SK-N-SH treated with all-trans-retinoic acid at 6 μM for 48 hours (cell line): ENCODE measurements around the gene SLU7.

Experiments
- CSDC2 ChIP-seq: fragments of 250-450 bp; sonication (Bioruptor Pico); IDR thresholded peaks from 2 replicates; pipeline ENCODE4 v1.5.0; 2020; ENCODE audit warnings: mild to moderate bottlenecking, moderate library complexity
- GLIS3 ChIP-seq: fragments of 250-450 bp; sonication (Bioruptor Pico); IDR thresholded peaks from 2 replicates; pipeline ENCODE4 v1.5.0; 2020; ENCODE audit warnings: mild to moderate bottlenecking, moderate library complexity
- ISL1 ChIP-seq: fragments of 250-450 bp; sonication (Bioruptor Pico); IDR thresholded peaks from 2 replicates; pipeline ENCODE4 v2.1.2; 2022; ENCODE audit warnings: mild to moderate bottlenecking, moderate library complexity
- PPARA ChIP-seq: fragments of 250-450 bp; sonication (Bioruptor Pico); IDR thresholded peaks from 2 replicates; pipeline ENCODE4 v1.5.0; 2020; ENCODE audit warnings: mild to moderate bottlenecking, borderline replicate concordance
- TCF4 ChIP-seq: fragments of 250-450 bp; sonication (Bioruptor Pico); IDR thresholded peaks from 2 replicates; pipeline ENCODE4 v1.8.0; 2021; ENCODE audit warnings: mild to moderate bottlenecking, moderate library complexity, borderline replicate concordance
- ZFP3 ChIP-seq: fragments of 250-450 bp; sonication (Bioruptor Pico); IDR thresholded peaks from 2 replicates; pipeline ENCODE4 v1.5.0; 2020; ENCODE audit warnings: mild to moderate bottlenecking, moderate library complexity
- ZFP30 ChIP-seq: fragments of 450-650 bp; formaldehyde crosslinking; IDR thresholded peaks from 2 replicates; pipeline ENCODE4 v1.5.0; 2022; ENCODE audit warnings: mild to moderate bottlenecking, moderate library complexity
- ZNF565 ChIP-seq: fragments of 450-650 bp; formaldehyde crosslinking; conservative IDR thresholded peaks from 2 replicates; pipeline ENCODE4 v1.5.0; 2020; ENCODE audit warnings: low read depth, mild to moderate bottlenecking, moderate library complexity
- ZNF70 ChIP-seq: fragments of 450-650 bp; formaldehyde crosslinking; IDR thresholded peaks from 2 replicates; pipeline ENCODE4 v1.5.0; 2020; ENCODE audit warnings: mild to moderate bottlenecking, moderate library complexity
- ZNF8 ChIP-seq: fragments of 450-650 bp; formaldehyde crosslinking; IDR thresholded peaks from 2 replicates; pipeline ENCODE4 v1.5.0; 2020; ENCODE audit warnings: mild to moderate bottlenecking, moderate library complexity
- TF ChIP-seq, protein P1 (sequence below): fragments of 250-450 bp; sonication (Bioruptor Pico); IDR thresholded peaks from 2 replicates; pipeline ENCODE4 v1.8.0; 2021; ENCODE audit warnings: low read depth, mild to moderate bottlenecking, moderate library complexity, borderline replicate concordance
- TF ChIP-seq, protein P2 (sequence below): fragments of 250-450 bp; sonication (Bioruptor Pico); IDR thresholded peaks from 2 replicates; pipeline ENCODE4 v1.5.1; 2020; ENCODE audit warnings: low read depth, mild to moderate bottlenecking, moderate library complexity

DNA sequence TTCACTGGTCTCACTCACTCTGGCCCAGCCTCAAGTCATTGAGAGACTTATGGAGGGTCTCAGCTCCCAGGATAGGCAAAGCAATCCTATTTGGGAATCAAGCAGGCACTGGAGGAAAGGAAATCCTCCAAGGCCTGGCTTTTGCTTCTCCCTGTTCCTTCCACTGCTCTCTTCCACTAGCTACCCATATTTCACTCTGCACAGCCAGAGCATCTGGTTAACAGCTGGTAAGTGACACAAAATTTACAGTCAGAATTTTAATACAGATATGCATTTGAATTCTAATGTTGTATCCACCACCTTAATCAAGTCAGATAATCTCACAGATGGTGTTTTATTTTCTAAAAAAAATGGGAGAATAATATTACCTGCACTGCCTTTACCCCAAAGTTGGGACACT, 47.6 kb downstream of the SLU7 start:
- TF ChIP-seq ZFP30 (CRISPR knock-in tag): no peak
- no peak for TF ChIP-seq TCF4 (CRISPR knock-in tag)
- TF ChIP-seq, protein P1, sequence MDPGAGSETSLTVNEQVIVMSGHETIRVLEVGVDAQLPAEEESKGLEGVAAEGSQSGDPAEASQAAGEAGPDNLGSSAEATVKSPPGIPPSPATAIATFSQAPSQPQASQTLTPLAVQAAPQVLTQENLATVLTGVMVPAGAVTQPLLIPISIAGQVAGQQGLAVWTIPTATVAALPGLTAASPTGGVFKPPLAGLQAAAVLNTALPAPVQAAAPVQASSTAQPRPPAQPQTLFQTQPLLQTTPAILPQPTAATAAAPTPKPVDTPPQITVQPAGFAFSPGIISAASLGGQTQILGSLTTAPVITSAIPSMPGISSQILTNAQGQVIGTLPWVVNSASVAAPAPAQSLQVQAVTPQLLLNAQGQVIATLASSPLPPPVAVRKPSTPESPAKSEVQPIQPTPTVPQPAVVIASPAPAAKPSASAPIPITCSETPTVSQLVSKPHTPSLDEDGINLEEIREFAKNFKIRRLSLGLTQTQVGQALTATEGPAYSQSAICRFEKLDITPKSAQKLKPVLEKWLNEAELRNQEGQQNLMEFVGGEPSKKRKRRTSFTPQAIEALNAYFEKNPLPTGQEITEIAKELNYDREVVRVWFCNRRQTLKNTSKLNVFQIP (CRISPR knock-in tag): no peak
- TF ChIP-seq, protein P2, sequence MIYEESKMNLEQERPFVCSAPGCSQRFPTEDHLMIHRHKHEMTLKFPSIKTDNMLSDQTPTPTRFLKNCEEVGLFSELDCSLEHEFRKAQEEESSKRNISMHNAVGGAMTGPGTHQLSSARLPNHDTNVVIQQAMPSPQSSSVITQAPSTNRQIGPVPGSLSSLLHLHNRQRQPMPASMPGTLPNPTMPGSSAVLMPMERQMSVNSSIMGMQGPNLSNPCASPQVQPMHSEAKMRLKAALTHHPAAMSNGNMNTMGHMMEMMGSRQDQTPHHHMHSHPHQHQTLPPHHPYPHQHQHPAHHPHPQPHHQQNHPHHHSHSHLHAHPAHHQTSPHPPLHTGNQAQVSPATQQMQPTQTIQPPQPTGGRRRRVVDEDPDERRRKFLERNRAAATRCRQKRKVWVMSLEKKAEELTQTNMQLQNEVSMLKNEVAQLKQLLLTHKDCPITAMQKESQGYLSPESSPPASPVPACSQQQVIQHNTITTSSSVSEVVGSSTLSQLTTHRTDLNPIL (CRISPR knock-in tag): no peak
- no peak for TF ChIP-seq ISL1
- no peak for TF ChIP-seq ZNF70 (CRISPR knock-in tag)
- TF ChIP-seq ZNF565 (CRISPR knock-in tag): no peak
- TF ChIP-seq ZFP3 (CRISPR knock-in tag): no peak
- no peak for TF ChIP-seq PPARA (CRISPR knock-in tag)
- no peak for TF ChIP-seq ZNF8 (CRISPR knock-in tag)
- no peak for TF ChIP-seq CSDC2
- no peak for TF ChIP-seq GLIS3 (CRISPR knock-in tag)
